Measurements from ENCODE around the gene SIRT3.
"Not testable (repeated sequence)": the region's sequence is repeated elsewhere in the genome, so short reads cannot be mapped to it uniquely, and the experiment has no call there.

SIRT3 gene

GRCh38 chr11:204587-205109, 31.5 kb downstream of the SIRT3 start:
- no peak for DNase-seq

GRCh38 chr11:203945-204586, 32.1 kb downstream of the SIRT3 start:
- DNase-seq: no peak

DNA sequence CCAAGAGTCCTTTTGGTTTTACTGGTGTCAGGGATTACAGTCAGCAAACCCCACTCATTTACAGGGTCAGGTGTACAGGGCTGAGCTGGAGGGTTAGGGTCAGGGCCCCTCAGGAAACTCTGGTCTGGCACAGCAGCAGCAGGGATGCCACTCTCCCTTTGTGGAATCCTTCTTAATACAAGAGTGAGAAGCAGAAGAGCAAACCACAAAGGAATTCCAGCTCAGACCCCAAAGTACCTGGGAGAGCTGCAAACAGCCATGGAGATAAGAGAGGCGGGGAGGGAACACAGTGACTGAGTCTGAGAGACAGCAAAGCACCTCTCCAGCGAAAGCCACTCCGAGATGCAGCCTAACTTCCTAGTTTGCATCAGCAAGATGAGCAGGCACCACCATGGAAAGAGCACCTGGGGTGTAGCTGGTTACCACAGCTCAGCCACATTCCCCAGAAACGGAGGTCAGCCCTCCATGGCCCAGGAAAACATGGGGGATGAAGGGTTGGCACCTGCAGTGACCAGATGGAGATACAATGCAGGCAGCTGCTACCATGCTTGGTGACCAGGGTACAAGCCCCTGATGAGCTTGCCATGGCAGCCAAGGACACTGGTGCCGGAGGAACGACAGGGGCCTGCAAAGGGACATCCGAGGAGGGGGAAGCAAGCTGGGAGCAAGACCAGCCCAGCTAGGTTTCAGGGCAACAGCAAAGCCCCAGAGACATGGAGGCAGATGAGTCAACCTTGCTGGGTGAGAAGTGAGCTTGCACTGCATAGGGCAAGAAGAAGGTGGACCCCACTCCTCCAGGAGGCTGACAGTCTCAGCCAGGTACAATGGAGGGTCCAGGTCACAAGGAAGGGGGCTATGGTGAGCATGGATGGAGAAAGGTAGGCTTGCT, 32.8 kb downstream of the SIRT3 start:
- DNase-seq: no peak

DNA sequence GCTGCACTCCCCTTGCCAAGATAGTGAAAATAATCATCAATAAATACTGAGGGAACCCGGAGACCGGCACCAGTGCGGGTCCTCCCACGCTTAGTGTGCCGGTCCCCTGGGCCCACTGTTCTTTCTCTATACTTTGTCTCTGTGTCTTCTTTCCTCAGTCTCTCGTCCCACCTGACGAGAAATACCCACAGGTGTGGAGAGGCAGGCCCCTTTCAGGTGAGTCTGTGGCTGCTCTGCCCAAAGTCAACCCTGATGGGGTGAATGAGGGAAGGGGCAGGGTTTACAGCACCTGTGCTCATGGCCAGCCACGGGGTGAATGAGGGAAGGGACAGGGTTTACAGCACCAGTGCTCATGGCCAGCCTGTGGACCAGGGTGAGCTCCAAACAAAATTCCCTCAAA, 33.7 kb downstream of the SIRT3 start:
- no peak for DNase-seq

GRCh38 chr11:201966-202365, 34.2 kb downstream of the SIRT3 start:
- DNase-seq: no peak

DNA sequence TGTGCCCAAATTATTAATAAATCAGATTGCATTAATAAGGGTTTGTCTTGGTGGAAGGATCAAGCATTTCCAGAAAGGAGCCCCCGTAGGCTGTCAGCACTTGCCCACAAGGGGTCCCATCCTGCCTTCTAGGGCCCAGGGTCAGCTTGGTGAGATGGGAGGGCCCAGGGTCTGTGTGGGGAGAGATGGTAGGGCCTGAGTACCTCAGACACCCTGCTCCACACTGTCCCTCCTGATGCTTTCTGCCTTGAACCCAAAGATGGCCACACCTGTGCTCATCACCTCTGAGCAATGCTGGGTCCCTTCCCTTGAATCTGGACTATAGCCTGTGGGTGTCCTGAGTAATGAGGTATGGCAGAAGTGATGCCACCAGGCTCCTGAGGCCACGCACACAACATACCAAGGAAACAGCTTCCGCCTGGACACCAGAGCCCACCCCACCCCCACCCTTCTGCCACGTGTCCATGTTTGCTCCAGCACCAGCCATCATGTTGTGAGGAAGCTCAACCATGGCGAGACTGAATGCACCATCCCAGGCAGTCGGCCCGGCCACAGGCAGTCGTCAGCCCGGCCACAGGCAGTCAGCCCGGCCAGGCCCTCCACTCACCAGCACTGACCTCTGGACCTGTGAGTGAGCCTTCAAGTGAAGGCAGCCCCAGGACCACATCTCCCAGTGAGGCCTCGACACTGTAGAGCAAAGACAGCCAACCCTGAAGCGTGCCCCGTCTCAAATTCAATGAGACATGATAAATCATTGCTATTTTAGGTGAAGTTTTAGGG, 35.7 kb downstream of the SIRT3 start:
- DNase-seq: no peak

DNA sequence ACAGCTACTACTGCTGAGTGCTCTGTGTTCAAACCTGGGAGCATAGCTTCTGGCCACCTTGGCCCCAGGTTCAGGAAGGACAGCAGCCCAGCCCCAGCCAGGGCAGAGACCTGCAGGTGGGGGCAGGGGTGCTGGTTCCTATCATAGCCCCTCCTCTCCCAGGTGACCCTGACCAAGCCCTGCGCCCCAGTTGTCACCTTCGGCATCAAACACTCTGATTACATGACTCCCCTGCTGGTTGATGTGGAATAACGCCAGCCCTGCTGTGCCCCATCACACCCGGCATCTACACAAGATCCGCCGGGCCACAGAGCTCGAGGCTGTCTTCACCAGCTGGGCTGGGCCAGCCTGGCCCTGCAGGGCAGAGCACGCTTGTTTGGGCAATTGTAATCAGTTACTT, 36.4 kb downstream of the SIRT3 start:
- no peak for DNase-seq

DNA sequence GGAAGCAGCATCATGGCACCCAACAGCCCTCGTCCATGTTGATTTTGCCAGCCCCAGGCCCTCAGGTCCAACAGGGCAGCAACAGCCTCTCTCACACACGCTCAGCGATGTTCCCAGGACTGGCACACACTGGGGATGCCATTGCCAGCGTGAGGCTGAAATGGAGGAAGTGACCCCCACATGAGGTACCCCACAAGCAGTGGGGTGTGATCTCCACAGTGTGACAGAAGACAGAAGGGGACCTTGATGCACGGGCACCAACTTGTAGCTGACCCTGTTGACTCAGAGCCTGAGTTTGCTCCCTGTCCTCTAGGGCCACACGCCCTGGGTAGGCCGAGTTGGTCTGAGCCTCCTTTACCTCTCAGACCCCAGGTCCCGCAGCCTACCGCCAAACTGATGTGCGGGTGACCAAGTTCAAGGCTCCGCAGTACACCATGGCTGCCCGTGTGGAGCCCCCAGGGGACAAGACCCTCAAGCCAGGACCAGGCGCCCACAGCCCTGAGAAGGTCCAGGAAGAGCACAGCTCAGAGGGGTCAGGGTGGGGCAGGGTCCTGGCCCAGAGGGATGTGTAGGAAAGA, 37.0 kb downstream of the SIRT3 start:
- DNase-seq: no peak

DNA sequence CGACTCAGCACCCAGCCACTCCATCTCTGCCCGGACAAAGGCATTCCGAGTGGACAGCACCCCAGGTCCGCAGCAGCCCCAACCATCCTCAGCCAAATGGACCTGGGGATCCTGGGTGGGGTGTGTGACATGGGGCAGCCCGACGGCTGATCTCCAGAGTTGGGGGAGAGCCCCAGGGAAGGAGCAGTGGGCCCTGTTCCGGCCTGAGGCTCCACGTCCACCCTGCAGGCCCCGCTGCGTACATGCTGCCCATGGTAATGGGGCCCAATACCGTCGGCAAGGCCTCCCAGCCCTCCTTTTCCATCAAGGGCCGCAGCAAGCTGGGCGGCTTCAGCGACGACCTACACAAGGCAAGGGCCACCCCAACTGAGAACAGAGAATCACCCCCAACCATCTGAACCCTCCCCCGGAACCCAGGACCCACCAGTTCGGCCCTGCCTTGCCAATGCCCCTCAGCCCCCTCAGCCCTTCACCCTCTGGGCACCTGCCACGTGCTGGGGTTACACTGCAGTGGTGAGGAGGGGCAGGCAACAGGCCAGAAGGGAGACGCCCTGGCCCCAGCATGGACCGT, 37.8 kb downstream of the SIRT3 start:
- DNase-seq: no peak

GRCh38 chr11:197741-198235, 38.4 kb downstream of the SIRT3 start:
- no peak for DNase-seq

DNA sequence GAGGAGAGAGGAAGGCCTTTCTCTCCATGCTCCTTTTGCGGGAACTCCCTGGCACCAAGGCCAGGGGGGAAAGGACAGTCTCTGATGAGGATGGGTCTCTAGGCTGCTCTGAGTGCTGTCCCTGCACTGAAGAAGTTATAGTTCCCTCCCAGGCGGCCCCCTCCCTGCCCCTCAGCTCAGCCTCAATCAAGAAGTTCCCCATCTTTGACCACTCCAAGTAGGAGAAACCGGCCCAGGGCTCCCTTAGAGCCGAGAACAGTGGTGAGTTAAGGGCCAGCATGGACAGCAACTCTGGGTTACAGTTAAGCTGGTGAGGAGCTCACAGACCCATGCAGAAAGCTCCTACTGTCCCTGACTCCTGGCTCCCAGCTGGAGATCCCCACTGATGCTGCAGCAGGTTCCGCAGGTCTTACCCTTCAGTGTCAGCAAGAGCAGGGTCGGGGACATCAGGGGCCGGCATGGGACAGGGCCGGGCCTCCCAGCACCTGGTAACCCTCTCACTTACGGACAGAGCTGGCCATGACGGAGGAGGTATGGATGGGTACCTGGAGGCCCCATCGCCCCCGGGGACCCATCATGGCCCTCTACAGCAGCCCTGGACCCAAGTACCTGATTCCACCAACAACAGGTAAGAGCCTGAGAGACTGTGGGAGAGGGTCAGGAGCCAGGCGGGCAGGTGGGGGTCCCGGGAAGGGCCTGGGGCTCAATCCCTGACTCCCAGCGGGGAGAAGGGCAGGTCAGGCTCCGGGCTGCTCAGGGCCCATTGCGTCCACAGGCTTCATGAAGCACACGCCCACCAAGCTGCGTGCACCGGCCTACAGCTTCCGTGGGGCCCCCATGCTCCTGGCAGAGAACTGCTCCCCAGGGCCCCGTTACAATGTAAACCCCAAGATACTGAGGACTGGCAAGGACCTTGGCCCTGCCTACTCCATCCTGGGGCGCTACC, 39.1 kb downstream of the SIRT3 start:
- no peak for DNase-seq

DNA sequence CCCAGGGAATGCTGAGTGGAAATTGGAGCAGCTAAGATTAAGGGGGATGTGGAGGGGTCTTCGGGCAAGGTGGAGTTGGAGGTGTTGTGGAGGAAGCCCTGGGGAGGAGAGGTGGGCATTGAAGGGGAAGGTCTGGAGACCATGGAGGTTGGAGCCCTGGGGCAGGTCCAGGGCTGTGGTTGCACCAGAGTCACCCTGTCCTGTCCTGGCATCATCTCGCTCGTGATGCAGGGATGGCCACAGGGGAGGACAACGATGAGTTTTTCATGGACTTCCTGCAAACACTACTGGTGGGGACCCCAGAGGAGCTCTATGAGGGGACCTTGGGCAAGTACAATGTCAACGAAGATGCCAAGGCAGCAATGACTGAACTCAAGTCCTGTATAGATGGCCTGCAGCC, 42.7 kb downstream of the SIRT3 start:
- not testable (repeated sequence) for DNase-seq

GRCh38 chr11:192674-193128, 43.4 kb downstream of the SIRT3 start, which contains the start of gene SCGB1C1:
Gene SCGB1C1 (plus strand): TSS chr11:193078. CDS start chr11:193100, 22 bp downstream.
- DNase-seq: not testable (repeated sequence)

DNA sequence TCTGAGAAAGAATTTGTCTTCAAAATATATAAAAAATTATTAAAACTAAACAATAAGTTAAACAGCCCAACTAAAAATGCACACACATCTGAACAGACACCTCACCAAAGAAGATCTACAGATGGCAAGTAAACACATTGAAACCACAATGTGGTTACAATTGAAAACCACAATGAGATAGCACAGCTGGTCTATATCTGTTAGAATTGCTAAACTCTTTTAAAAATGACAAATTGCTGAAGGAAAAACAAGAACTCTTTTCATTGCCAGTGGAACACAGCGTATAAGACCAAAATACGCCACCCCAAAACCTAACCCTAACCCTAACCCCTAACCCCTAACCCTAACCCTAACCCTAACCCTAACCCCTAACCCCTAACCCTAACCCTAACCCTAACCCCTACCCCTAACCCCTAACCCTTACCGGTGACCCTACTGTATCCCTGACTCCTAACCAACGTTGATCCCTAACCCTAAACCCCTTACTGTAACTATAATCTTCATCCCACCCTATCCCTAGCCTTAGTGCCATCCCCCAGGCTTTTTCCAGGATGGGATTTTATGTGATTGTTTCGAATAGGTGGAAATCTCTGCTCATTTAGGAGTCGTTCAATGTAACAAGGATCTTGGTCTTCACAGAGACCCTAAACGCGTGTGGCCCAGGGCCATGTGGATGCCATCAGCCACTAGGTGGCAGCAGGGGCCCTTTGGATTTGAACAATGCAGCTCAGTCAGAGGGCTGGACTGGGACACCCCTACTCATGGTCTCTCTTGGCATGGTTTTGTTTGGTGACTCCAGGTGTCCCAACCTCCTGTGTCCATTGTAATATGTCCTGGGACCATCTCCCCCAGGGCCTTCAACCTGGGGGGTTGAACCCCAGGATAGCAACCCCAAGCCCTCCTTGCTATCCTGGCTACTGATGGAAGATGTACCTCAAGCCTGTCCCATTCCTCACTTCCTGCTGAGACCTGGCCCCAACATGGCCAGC, 44.4 kb downstream of the SIRT3 start:
- not testable (repeated sequence) for DNase-seq

GRCh38 chr11:190546-190945, 45.6 kb downstream of the SIRT3 start:
- DNase-seq: not testable (repeated sequence)

GRCh38 chr11:189843-190311, 46.3 kb downstream of the SIRT3 start:
- DNase-seq: not testable (repeated sequence)

- DNase-seq: not testable (repeated sequence)
These were observed 46.9 kb downstream of the SIRT3 start for GRCh38 chr11:189200-189783.

GRCh38 chr11:180242-180641, 55.9 kb downstream of the SIRT3 start:
- not testable (repeated sequence) for DNase-seq
